H1 (cell line): ENCODE results near the gene CX3CL1. TPM values are rescaled to one million over a fixed set of nuclear protein-coding genes. Genes with fewer than 3 reads are reported as not detected.
"Not testable (repeated sequence)": the region's sequence is repeated elsewhere in the genome, so short reads cannot be mapped to it uniquely, and the experiment has no call there.

Experiments
- CTCF ChIA-PET: fragments of 300-600 bp; sonication (Branson Sonifier 250); formaldehyde crosslinking; loops from one replicate; lab custom pipeline; 2021; ENCODE audit not compliant: partially characterized antibody; lab: Charles Lee
- POLR2A ChIA-PET: fragments of 300-600 bp; sonication (Branson Sonifier 250); formaldehyde crosslinking; loops from one replicate; lab custom pipeline; 2021; ENCODE audit warnings: inconsistent platforms; ENCODE audit not compliant: partially characterized antibody; lab: Charles Lee
- DNase-seq, 2 experiments: peaks; one replicate each; pipeline versions ENCODE4 v3.0.0 to v3.0.0-alpha.2; 2010 to 2022; ENCODE audit warnings: low spot score in 2 of 2, low read depth in 1 of 2, mixed read lengths in 1 of 2
- FAIRE-seq: peaks from 2 replicates; lab custom pipeline; 2011; peaks lifted over from hg19 to GRCh38; lab: Jason Lieb, UNC
- H2AFZ ChIP-seq: 2 replicates; pipeline ENCODE4 v1.8.1; 2012; ENCODE audit warnings: low read length, inconsistent platforms
- H2AK5ac ChIP-seq: 2 replicates; pipeline ENCODE4 v1.6.1; 2013; ENCODE audit warnings: low read depth, low read length
- H2BK120ac ChIP-seq: replicated peaks from 2 replicates; pipeline ENCODE3; 2013; ENCODE audit warnings: low read depth, low read length, inconsistent platforms
- H2BK12ac ChIP-seq: 2 replicates; pipeline ENCODE4 v1.6.1; 2013; ENCODE audit warnings: low read depth, low read length
- H2BK15ac ChIP-seq: 2 replicates; pipeline ENCODE4 v1.6.1; 2013; ENCODE audit warnings: low read length
- H2BK20ac ChIP-seq: 2 replicates; pipeline ENCODE4 v1.6.1; 2013; ENCODE audit warnings: low read length
- H2BK5ac ChIP-seq: 2 replicates; pipeline ENCODE4 v1.6.1; 2013; ENCODE audit warnings: low read depth, low read length
- H3K14ac ChIP-seq: 2 replicates; pipeline ENCODE4 v1.6.1; 2013; ENCODE audit warnings: inconsistent platforms; ENCODE audit not compliant: insufficient read length
- H3K18ac ChIP-seq: 2 replicates; pipeline ENCODE4 v1.6.1; 2013; ENCODE audit warnings: low read length; ENCODE audit errors: extremely low read depth
- H3K23ac ChIP-seq: 2 replicates; pipeline ENCODE4 v1.6.1; 2013; ENCODE audit warnings: inconsistent platforms; ENCODE audit not compliant: insufficient read length
- H3K23me2 ChIP-seq: 2 replicates; pipeline ENCODE4 v1.6.1; 2013; ENCODE audit warnings: low read depth, low read length
- H3K27ac ChIP-seq: 2 replicates; pipeline ENCODE4 v1.6.1; 2011; ENCODE audit warnings: low read depth, low read length, inconsistent platforms
- H3K27me3 ChIP-seq, 4 experiments: replicated peaks in 1 of 4; 1 replicate in 1 of 4; 2 replicates in 3 of 4; pipeline versions ENCODE4 v1.6.1 to v1.8.1; 2011 to 2013; ENCODE audit warnings: low read length in 3 of 4, mild to moderate bottlenecking in 3 of 4, inconsistent platforms in 2 of 4, mixed read lengths in 2 of 4, moderate library complexity in 1 of 4; ENCODE audit not compliant: control insufficient read depth in 3 of 4, insufficient read depth in 3 of 4; ENCODE audit errors: extremely low read depth in 1 of 4
- H3K36me3 ChIP-seq, 4 experiments: 2 replicates each; pipeline versions ENCODE4 v1.6.1 to v1.8.1; 2011 to 2013; ENCODE audit warnings: mild to moderate bottlenecking in 4 of 4, low read length in 3 of 4, moderate library complexity in 2 of 4, control low read depth in 1 of 4, inconsistent platforms in 1 of 4; ENCODE audit not compliant: insufficient read depth in 4 of 4, control insufficient read depth in 2 of 4
- H3K4ac ChIP-seq: replicated peaks from 2 replicates; pipeline ENCODE3; 2013; ENCODE audit warnings: low read length, low read depth, mixed read lengths, inconsistent platforms; ENCODE audit not compliant: insufficient read length
- H3K4me1 ChIP-seq, 4 experiments: replicated peaks in 1 of 4; 1 replicate in 1 of 4; 2 replicates in 3 of 4; pipeline versions ENCODE4 v1.6.1 to v1.8.1; 2011 to 2013; ENCODE audit warnings: low read length in 3 of 4, inconsistent platforms in 2 of 4, mixed read lengths in 1 of 4; ENCODE audit not compliant: insufficient read depth in 4 of 4, control insufficient read depth in 3 of 4
- H3K4me2 ChIP-seq, 2 experiments: 2 replicates each; pipeline versions ENCODE4 v1.6.1 to v1.8.1; 2011 to 2013; ENCODE audit warnings: low read depth in 2 of 2, low read length in 2 of 2, control low read depth in 1 of 2, inconsistent platforms in 1 of 2, mild to moderate bottlenecking in 1 of 2; ENCODE audit not compliant: insufficient read depth in 1 of 2
- H3K4me3 ChIP-seq, 4 experiments: fragments of 200-600, 300-600 bp in 1 of 4; sonication (generic), shearing (Covaris generic), sonication (Bioruptor Twin) in 1 of 4; 2 replicates each; pipeline versions ENCODE4 v1.5.1 to v1.8.1; 2011 to 2016; ENCODE audit warnings: low read length in 4 of 4, low read depth in 3 of 4, control low read depth in 2 of 4, inconsistent platforms in 2 of 4, mild to moderate bottlenecking in 2 of 4, mixed read lengths in 1 of 4, moderate library complexity in 1 of 4; ENCODE audit not compliant: insufficient read depth in 2 of 4; ENCODE audit errors: extremely low read depth in 1 of 4
- H3K56ac ChIP-seq: replicated peaks from 2 replicates; pipeline ENCODE3; 2013; ENCODE audit warnings: low read depth, mild to moderate bottlenecking, mixed read lengths, low read length, inconsistent platforms; ENCODE audit not compliant: insufficient read length
- H3K79me1 ChIP-seq: 2 replicates; pipeline ENCODE4 v1.6.1; 2013; ENCODE audit warnings: low read depth, low read length, control low read depth
- H3K79me2 ChIP-seq, 2 experiments: 2 replicates each; pipeline versions ENCODE4 v1.6.1 to v1.8.1; 2012 to 2013; ENCODE audit warnings: low read length in 2 of 2, mild to moderate bottlenecking in 2 of 2, inconsistent platforms in 1 of 2; ENCODE audit not compliant: insufficient read depth in 2 of 2, control insufficient read depth in 1 of 2
- H3K9ac ChIP-seq, 4 experiments: replicated peaks in 1 of 4; 1 replicate in 1 of 4; 2 replicates in 3 of 4; pipeline versions ENCODE4 v1.6.1 to v1.8.1; 2011 to 2013; ENCODE audit warnings: low read depth in 3 of 4, low read length in 3 of 4, control low read depth in 2 of 4, mild to moderate bottlenecking in 2 of 4, moderate library complexity in 2 of 4, inconsistent platforms in 1 of 4; ENCODE audit errors: extremely low read depth in 1 of 4
- H3K9me3 ChIP-seq, 2 experiments: 2 replicates each; pipeline versions ENCODE4 v1.6.1 to v1.8.1; 2012 to 2013; ENCODE audit warnings: mild to moderate bottlenecking in 2 of 2, moderate library complexity in 2 of 2, control low read depth in 1 of 2, inconsistent platforms in 1 of 2, low read depth in 1 of 2, low read length in 1 of 2, mixed read lengths in 1 of 2; ENCODE audit not compliant: insufficient read depth in 2 of 2
- H4K20me1 ChIP-seq, 2 experiments: replicated peaks in 1 of 2; 2 replicates each; pipeline versions ENCODE3 to v1.8.1; 2011 to 2013; ENCODE audit warnings: inconsistent platforms in 2 of 2, low read length in 2 of 2, mild to moderate bottlenecking in 1 of 2; ENCODE audit not compliant: insufficient read depth in 2 of 2, control insufficient read depth in 1 of 2
- H4K5ac ChIP-seq: 2 replicates; pipeline ENCODE4 v1.6.1; 2013; ENCODE audit warnings: low read length, low read depth, mixed read lengths, inconsistent platforms; ENCODE audit not compliant: insufficient read length
- H4K8ac ChIP-seq: 2 replicates; pipeline ENCODE4 v1.8.0; 2013; ENCODE audit warnings: mild to moderate bottlenecking, moderate library complexity, low read length, inconsistent platforms; ENCODE audit not compliant: insufficient read depth; ENCODE audit errors: extremely low read depth
- H4K91ac ChIP-seq: replicated peaks from 2 replicates; pipeline ENCODE3; 2013; ENCODE audit warnings: low read length, mixed read lengths, inconsistent platforms; ENCODE audit not compliant: insufficient read length
- CREB1 ChIP-seq: IDR thresholded peaks from 2 replicates; pipeline ENCODE4 v1.6.1; 2012; ENCODE audit warnings: inconsistent platforms
- WGBS, 2 experiments: shearing (Covaris generic) in 1 of 2; methylation state at CpG; one replicate each; pipeline versions ENCODE4 v1.1.6 to v1.1.7; 2013 to 2015; ENCODE audit warnings: low lambda C conversion rate in 2 of 2, mixed read lengths in 2 of 2, inconsistent platforms in 1 of 2, low coverage in 1 of 2, missing lambda C conversion rate in 1 of 2; ENCODE audit not compliant: insufficient replicate concordance in 2 of 2, insufficient coverage in 1 of 2, insufficient read length in 1 of 2; ENCODE audit errors: extremely low coverage in 1 of 2, missing lambda C conversion rate in 1 of 2; 5-methylcytosine and 5-hydroxymethylcytosine counted together
- polyA plus RNA-seq, 7 experiments: library from polyadenylated mRNA; depleted of rRNA in 3 of 7; stranded (reverse) in 5 of 7; unstranded in 2 of 7; fragments of >200 nt in 5 of 7; fragments of 200-250 nt in 2 of 7; gene quantifications; 1 replicate in 5 of 7; 2 replicates in 1 of 7; 4 replicates in 1 of 7; pipeline versions ENCODE4 v1.2.1 to v1.2.3, GENCODE V29; 2011 to 2013; ENCODE audit warnings: missing spikeins in 2 of 7, mixed read lengths in 2 of 7
- total RNA-seq: library from RNA; stranded (reverse); fragmentation: NEBNext Ultra II Directional; extraction: Animal tissue kit (Norgen Biotek cat#: 25700); gene quantifications from 2 replicates; pipeline ENCODE4 v1.2.1, GENCODE V29; 2021

Gene CX3CL1
- total and polyA plus RNA-seq, 2 of the 8 experiments (the other 6 are each of a cell fraction or from before 2014, with no cell fraction given) = 1.4 to 3.0 TPM

DNA sequence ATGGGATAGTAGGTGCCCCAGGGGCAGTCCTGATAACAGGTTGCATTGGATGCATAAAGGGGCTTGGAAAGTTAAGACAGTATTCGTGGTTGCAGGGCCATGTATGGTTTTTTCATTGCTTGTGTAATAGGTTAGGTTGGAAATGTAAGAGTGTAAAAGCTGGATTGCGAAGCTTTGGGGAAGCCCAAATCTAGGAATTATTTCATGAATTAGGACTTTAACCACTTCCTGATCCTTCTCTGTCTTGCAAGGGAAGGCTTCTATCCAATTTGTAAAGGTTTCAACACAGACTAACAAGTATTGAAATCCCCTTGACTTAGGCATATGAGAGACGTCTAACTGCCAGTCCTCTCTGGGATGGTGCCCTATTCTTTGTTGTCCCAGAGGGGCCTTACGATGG is 24.5 kb downstream of the CX3CL1 start:
- H3K36me3 ChIP-seq = no peaks in the 10 kb centered on the region
- no peak overlapping the region for H2BK12ac ChIP-seq
- no peak overlapping the region for H2BK5ac ChIP-seq
- no peaks in the 10 kb centered on the region for H3K4me1 ChIP-seq
- H3K56ac ChIP-seq = no peak overlapping the region
- no peak overlapping the region for H3K4ac ChIP-seq
- no peak overlapping the region for H3K27ac ChIP-seq
- TF ChIP-seq CREB1 = no peak
- no peaks in the 10 kb centered on the region for H3K9me3 ChIP-seq
- no peak overlapping the region for H4K8ac ChIP-seq
- H2AK5ac ChIP-seq = no peak overlapping the region
- H3K18ac ChIP-seq = no peak overlapping the region
- DNase-seq = no peak
- H3K79me2 ChIP-seq = no peaks in the 10 kb centered on the region
- H2BK120ac ChIP-seq = no peak overlapping the region
- H3K23ac ChIP-seq = no peak overlapping the region
- H3K4me2 ChIP-seq = no peak overlapping the region
- H3K9ac ChIP-seq = no peak overlapping the region
- no peaks in the 10 kb centered on the region for H3K23me2 ChIP-seq
- no peaks in the 10 kb centered on the region for H3K79me1 ChIP-seq
- 81% methylated on average over 4 of the region's 4 CpGs; no CpG with 5 or more reads in 1 of the 2 experiments for WGBS, 2 experiments
- H2AFZ ChIP-seq = no peak overlapping the region
- H4K20me1 ChIP-seq = no peaks in the 10 kb centered on the region
- H3K27me3 ChIP-seq = no peaks in the 10 kb centered on the region
- no peak overlapping the region for H4K91ac ChIP-seq
- no peak for FAIRE-seq
- CTCF ChIA-PET = interaction anchor here (1.6 to 12.3 kb wide), 2 partner anchors 21 to 50 kb away, joined by 3 to 71 read pairs; partner anchors contain the start of genes CIAPIN1 and COQ9
- H4K5ac ChIP-seq = no peak overlapping the region
- H3K14ac ChIP-seq = no peak overlapping the region
- POLR2A ChIA-PET = no interaction called here
- H2BK15ac ChIP-seq = no peak overlapping the region
- no peak overlapping the region for H3K4me3 ChIP-seq
- H2BK20ac ChIP-seq = no peak overlapping the region

DNA sequence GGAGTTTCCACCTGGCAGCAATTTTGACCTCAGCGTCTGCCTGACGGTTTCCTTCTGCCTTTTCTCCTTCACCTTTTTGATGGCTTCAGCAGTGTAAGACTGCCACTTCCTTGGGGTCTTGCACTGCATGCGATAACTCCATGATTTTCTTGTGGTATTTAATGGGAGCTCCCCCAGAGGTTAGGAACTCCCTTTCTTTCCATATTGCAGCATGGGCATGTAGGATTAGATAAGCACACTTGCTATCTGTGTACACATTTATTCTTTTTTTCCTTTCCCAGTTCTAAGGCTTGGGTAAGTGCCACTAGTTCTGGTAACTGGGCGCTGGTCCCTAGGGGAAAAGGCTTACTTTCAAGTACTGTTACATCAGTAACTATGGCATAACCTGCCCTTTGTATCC is 25.2 kb downstream of the CX3CL1 start:
- H4K91ac ChIP-seq, H3K23ac ChIP-seq, H3K4me2 ChIP-seq, H3K4ac ChIP-seq, H2AFZ ChIP-seq, H2BK15ac ChIP-seq, H3K56ac ChIP-seq, H3K23me2 ChIP-seq, H2BK20ac ChIP-seq, H2AK5ac ChIP-seq, H4K5ac ChIP-seq, H3K27me3 ChIP-seq, H3K79me1 ChIP-seq, H3K27ac ChIP-seq, FAIRE-seq, H3K4me3 ChIP-seq, POLR2A ChIA-PET, H3K36me3 ChIP-seq, H3K14ac ChIP-seq, H2BK5ac ChIP-seq, DNase-seq, H4K8ac ChIP-seq, H3K79me2 ChIP-seq, H3K9me3 ChIP-seq, H4K20me1 ChIP-seq, H2BK12ac ChIP-seq, H2BK120ac ChIP-seq, H3K4me1 ChIP-seq, H3K18ac ChIP-seq, H3K9ac ChIP-seq: not testable (repeated sequence)
- 95% methylated on average over 4 of the region's 4 CpGs; no CpG with 5 or more reads in 1 of the 2 experiments for WGBS, 2 experiments
- CTCF ChIA-PET = interaction anchor here (0.6 to 12.3 kb wide), 2 partner anchors 21 to 44 kb away, joined by 3 to 71 read pairs; no protein-coding TSS in a partner anchor
